Endothelial cell (in vitro differentiated cells): ENCODE results near the gene VPS8. TPM values are rescaled to one million over a fixed set of nuclear protein-coding genes. Genes with fewer than 3 reads are reported as not detected.

Experiments used
- DNase-seq: peaks from one replicate; pipeline ENCODE4 v3.0.0; 2021; ENCODE audit warnings: low spot score
- H3K27ac Mint-ChIP-seq: one replicate; pipeline ENCODE4 v1.8.0; 2021; ENCODE audit warnings: mixed read lengths, inconsistent platforms; ENCODE audit not compliant: unreplicated experiment
- H3K27me3 Mint-ChIP-seq: one replicate; pipeline ENCODE4 v1.8.0; 2021; ENCODE audit warnings: mild to moderate bottlenecking, moderate library complexity, mixed read lengths, inconsistent platforms; ENCODE audit not compliant: unreplicated experiment
- H3K36me3 Mint-ChIP-seq: one replicate; pipeline ENCODE4 v1.8.0; 2021; ENCODE audit warnings: mild to moderate bottlenecking, low read depth, mixed read lengths, inconsistent platforms; ENCODE audit not compliant: unreplicated experiment
- H3K4me1 Mint-ChIP-seq: one replicate; pipeline ENCODE4 v1.8.0; 2021; ENCODE audit warnings: mild to moderate bottlenecking, mixed read lengths, inconsistent platforms; ENCODE audit not compliant: unreplicated experiment
- H3K4me3 Mint-ChIP-seq: one replicate; pipeline ENCODE4 v1.8.0; 2021; ENCODE audit warnings: mild to moderate bottlenecking, mixed read lengths, inconsistent platforms; ENCODE audit not compliant: unreplicated experiment
- H3K9me3 Mint-ChIP-seq: one replicate; pipeline ENCODE4 v1.8.0; 2021; ENCODE audit warnings: mixed read lengths, inconsistent platforms; ENCODE audit not compliant: unreplicated experiment
- CTCF ChIP-seq: fragments of 200-600 bp; sonication (generic); IDR thresholded peaks from one replicate; pipeline ENCODE4 v1.5.0; 2021; ENCODE audit warnings: antibody characterized with exemption; ENCODE audit not compliant: unreplicated experiment
- total RNA-seq: library from RNA; stranded (reverse); fragmentation: NEBNext Ultra II Directional; extraction: Animal tissue kit (Norgen Biotek cat#: 25700); gene quantifications from one replicate; pipeline ENCODE4 v1.2.1, GENCODE V29; 2021; ENCODE audit not compliant: unreplicated experiment

Gene VPS8
- total RNA-seq, 1 donor from 2014 or later: 59.8 TPM

- H3K4me3 Mint-ChIP-seq: no peak overlapping the region
- peaks cover 10% of the 10 kb centered on the region for H3K27me3 Mint-ChIP-seq
- peaks cover 5% of the 10 kb centered on the region for H3K36me3 Mint-ChIP-seq
- H3K9me3 Mint-ChIP-seq: no peaks in the 10 kb centered on the region
- no peak for TF ChIP-seq CTCF
- no peak for DNase-seq
- H3K27ac Mint-ChIP-seq: no peak overlapping the region
- H3K4me1 Mint-ChIP-seq: peaks cover 3% of the 10 kb centered on the region
Measured at GRCh38 chr3:184771301-184772127, 40.5 kb upstream of the VPS8 start.

- H3K4me1 Mint-ChIP-seq: peaks cover 3% of the 10 kb centered on the region
- peaks cover 5% of the 10 kb centered on the region for H3K36me3 Mint-ChIP-seq
- H3K4me3 Mint-ChIP-seq: no peak overlapping the region
- peaks cover 10% of the 10 kb centered on the region for H3K27me3 Mint-ChIP-seq
- TF ChIP-seq CTCF: no peak
- H3K9me3 Mint-ChIP-seq: no peaks in the 10 kb centered on the region
- DNase-seq: no peak
- H3K27ac Mint-ChIP-seq: no peak overlapping the region
Measured at GRCh38 chr3:184772667-184773272, 39.2 kb upstream of the VPS8 start.

GRCh38 chr3:184773283-184774186 is 38.4 kb upstream of the VPS8 start:
- TF ChIP-seq CTCF: no peak
- Mint-ChIP-seq H3K27me3 (peaks cover 10% of the 10 kb centered on the region), H3K9me3 (no peaks in the 10 kb centered on the region), H3K36me3 (peaks cover 5% of the 10 kb centered on the region), H3K27ac (no peak overlapping the region), H3K4me3 (no peak overlapping the region), H3K4me1 (peaks cover 3% of the 10 kb centered on the region)
- DNase-seq: no peak

GRCh38 chr3:184776916-184777315 is 35.0 kb upstream of the VPS8 start:
- peaks cover 5% of the 10 kb centered on the region for H3K36me3 Mint-ChIP-seq
- no peaks in the 10 kb centered on the region for H3K9me3 Mint-ChIP-seq
- TF ChIP-seq CTCF: no peak
- peaks cover 10% of the 10 kb centered on the region for H3K27me3 Mint-ChIP-seq
- peaks cover 8% of the 10 kb centered on the region for H3K4me1 Mint-ChIP-seq
- no peak overlapping the region for H3K4me3 Mint-ChIP-seq
- DNase-seq: no peak
- H3K27ac Mint-ChIP-seq: no peak overlapping the region
